Measurements from ENCODE around the gene BHLHE40. TPM values are rescaled to one million over a fixed set of nuclear protein-coding genes. Genes with fewer than 3 reads are reported as not detected.

The BHLHE40 gene
- polyA plus RNA-seq (ENCODE audit: insufficient read length in 4 of 4), result 10 to 100 TPM; 23.5 to 31.8 (median 25.7) TPM

DNA sequence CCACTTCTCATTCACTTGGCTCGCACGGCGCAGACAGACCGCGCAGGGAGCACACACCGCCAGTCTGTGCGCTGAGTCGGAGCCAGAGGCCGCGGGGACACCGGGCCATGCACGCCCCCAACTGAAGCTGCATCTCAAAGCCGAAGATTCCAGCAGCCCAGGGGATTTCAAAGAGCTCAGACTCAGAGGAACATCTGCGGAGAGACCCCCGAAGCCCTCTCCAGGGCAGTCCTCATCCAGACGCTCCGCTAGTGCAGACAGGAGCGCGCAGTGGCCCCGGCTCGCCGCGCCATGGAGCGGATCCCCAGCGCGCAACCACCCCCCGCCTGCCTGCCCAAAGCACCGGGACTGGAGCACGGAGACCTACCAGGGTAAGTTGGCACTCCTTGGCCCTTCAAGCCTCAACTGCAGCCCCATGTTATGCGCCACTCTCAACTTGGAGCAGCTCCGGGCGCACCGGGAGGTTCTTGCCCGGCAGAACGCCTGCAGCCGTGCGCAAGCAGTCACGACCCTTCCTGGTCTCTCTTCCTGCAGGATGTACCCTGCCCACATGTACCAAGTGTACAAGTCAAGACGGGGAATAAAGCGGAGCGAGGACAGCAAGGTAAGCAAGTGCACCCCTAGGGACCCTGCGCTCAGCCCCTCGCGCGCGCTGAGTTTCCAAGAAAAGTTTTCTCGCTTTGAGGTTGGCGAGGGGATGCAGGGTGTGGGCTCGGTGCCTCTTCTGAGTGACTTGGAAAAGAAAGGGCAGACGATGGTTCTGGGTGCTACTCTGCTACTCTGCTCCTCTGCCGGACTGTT, at the start of gene BHLHE40:
BHLHE40 (plus strand) TSS at position 10 of the 801 bp plus-strand sequence; CDS start at position 292, 282 bp downstream.
- peak in 1 of 4 donors; percentile 36 for DNase-seq (ENCODE audit: low read depth in 4 of 4, low spot score in 3 of 4)

DNA sequence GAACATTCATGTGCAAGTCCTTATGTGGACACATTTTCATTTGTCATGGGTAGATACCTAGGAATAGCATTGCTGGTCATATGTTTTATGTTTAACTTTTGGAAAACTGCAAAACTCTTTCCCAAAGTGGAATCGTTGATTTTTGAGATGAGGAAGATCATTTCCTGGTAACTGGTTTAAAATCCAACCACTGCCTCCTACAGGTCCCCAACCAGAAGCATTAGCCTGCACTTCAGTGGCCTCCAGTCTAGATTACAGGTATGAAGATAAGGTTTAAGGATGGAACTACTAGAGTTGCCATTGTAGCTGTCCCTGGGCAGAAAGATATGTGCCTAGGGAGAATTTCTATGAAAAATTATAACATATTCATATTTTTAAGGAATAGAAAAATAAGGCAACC, 48.7 kb upstream of the BHLHE40 start:
- DNase-seq (ENCODE audit: low read depth in 4 of 4, low spot score in 3 of 4), result no peak

DNA sequence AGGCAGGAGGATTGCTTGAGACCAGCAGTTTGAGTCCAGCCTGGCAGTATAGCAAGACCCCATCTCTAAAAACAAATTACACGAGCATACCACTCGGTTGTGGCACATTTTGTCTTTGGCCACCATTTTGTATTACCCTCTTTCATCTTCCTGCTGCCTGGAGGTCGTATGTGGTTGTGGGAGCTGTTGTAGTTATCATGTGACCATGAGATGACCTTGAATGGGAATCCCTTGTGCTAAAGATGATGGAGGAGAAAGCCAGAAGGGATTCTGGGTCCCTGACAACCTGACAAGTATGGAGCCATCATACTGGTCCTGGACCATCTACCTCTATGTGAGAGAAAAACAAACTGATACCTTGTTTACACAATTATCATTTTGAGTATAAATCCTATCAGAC, 45.2 kb upstream of the BHLHE40 start:
- DNase-seq (ENCODE audit: low read depth in 4 of 4, low spot score in 3 of 4), result no peak

DNA sequence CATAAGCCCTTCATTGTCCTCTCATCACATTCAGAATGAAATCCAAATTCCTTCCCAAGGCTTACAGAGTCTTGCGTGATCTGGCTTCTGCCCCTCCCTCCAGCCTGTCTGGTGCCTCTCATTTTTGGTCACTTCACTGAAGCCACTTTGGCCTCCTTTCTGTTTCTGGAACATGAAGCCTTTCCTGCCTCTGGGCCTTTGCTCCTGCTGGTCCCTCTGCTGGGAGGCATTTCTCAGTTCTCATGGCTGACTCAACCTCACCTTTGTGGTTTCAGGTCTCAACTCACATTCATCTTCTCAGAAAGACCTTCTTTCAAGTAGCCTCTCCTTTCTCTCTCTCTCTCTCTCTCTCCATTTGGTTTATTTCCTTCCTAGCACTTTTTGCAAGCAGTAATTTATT, 43.9 kb upstream of the BHLHE40 start:
- DNase-seq (ENCODE audit: low read depth in 4 of 4, low spot score in 3 of 4), result no peak

DNA sequence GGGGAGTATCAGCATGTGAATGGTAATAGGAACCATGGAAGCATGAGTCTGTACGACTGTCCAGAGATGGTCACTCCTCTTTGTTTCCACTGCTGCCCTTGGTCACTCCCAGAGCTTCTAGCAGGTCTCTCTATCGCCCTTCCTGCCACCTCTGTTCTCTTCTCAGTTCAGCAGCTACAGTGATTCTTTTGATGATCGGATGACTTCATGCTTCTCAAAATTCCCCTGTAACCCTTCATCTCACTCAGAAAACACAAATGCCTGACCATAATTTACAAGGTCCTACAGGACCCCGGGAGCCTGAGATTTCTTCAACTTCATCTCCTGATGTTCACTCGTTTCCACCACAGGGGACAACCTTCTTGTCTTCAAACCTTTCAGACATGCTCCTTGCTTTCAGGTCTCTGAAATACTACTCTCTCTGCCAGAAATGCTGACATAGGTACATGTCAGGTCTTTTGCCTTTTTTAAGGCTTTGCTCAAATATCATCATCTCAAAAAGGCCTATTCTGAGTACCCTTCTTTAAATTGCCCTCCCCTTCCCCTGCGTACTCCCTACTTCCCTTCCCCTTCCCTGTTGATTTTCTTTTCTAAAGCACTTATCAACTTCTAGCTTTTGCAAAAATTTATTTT, 42.1 kb upstream of the BHLHE40 start:
- no peak for DNase-seq (ENCODE audit: low read depth in 4 of 4, low spot score in 3 of 4)

DNA sequence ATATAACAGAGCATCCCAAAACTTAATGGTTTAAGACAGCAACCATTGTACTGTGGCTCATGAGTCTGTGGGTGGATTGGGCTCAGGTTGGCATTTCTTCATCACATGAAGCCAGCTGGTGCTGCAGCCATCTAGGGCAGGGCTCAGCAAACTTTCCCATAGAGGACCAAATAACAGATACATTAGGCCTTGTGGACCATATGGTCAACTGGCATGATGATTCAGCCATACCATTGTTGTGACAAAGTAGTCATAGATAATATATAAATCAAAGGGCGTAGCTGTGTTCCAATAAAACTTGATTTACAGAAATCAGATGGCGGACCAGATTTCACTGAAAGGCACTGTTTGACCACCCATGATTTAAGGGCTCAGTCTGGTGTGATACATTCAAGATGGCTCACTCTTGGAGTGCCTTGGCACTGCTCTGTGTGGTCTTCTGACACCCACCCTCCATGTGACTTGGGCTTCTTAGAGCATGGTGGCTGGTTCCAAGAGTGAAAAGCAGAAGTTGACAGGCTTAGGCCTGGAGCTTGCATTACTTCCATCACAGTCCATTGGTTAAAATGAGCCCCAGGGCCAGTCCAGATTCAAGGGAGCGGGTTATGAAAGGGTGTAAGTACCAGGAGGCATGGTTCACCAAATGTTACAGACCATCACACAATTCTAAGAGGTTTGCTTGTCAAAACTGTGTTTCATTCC, 40.8 kb upstream of the BHLHE40 start:
- no peak for DNase-seq (ENCODE audit: low read depth in 4 of 4, low spot score in 3 of 4)

DNA sequence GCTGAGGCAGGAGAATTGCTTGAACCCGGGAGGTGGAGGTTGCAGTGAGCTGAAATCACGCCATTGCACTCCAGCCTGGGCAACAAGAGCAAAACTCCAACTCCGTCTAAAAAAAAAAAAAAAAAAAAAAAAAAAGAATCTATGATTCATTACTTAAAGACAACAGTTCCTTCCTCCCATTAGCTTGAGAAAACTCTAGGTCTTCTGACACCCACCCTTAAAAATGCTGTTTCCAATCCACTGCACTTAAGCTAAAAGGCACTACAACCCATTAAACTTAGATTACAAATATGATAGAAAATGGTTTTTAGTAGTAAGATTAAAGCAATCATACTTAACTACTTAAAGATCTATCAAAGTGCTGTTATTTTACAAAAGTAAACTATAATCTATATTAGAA, 40.0 kb upstream of the BHLHE40 start:
- DNase-seq (ENCODE audit: low read depth in 4 of 4, low spot score in 3 of 4), result no peak

DNA sequence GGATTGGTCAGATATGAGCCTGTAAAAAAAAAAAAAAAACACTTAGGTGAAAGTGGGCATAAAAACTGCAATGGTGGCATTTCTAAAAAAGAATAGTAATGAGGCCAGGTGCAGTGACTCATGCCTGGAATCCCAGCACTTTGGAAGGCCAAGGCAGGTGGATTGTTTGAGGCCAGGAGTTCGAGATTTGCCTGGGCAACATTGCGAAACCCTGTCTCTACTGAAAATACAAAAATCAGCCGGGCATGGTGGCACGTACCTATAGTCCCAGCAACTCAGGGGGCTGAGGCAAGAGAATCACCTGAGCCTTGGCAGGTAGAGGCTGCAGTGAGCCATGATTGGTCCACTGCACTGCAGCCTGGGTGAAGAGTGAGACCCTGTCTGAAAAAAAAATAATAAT, 38.3 kb upstream of the BHLHE40 start:
- DNase-seq (ENCODE audit: low read depth in 4 of 4, low spot score in 3 of 4), result no peak

DNA sequence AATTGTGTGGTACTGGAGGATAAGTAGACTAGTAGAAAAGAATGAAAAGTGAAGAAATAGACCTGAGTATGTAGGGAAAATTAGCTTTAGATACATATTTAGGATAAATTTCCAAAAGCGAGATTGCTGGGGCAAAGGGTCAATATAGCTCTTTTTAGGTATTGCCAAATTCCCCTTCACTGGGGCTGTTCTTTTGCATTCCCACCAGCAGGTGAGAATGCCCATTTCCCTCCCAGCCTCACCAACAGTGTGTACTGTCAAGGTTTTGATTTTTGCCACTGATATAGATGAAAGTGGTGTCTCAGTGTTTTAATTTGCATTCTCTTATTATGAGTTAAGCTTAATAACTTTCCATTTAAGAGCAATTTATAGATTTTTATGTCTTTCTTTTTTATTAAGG, 35.7 kb upstream of the BHLHE40 start:
- no peak for DNase-seq (ENCODE audit: low read depth in 4 of 4, low spot score in 3 of 4)

DNA sequence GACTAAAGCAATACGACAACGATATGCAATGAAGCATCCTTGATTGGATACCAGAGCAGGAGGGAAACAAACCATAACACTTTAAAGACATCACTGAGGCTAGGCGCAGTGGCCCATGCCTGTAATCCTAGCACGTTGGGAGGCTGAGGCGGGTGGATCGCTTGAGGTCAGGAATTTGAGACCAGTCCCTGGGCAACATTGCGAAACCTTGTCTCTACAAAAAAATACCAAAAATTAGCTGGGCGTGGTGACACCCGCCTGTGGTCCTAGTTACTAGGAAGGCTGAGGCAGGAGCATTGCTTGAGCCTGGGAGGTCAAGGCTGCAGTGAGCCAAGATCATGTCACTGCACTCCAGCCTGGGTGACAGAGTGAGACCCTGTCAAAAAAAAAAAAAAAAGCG, 33.9 kb upstream of the BHLHE40 start:
- DNase-seq (ENCODE audit: low read depth in 4 of 4, low spot score in 3 of 4), result no peak

DNA sequence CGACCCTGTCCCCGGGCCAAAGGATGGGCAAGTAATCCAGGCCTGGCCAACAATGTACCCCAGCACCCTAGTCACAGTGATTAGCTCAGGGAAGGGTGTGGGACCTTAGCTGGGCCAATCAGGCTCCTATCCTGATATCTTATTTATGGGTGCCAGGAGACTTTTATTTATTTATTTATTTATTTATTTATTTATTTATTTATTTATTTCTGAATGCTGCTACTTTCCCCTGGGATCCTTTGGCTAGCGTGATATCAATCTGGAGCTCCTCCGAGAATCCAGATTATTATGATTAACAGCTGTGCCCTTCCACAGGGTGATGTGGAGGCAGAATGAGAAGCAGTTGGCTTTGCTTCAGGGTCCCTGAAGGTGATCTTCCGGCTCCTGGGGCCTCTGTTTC, 32.2 kb upstream of the BHLHE40 start:
- DNase-seq (ENCODE audit: low read depth in 4 of 4, low spot score in 3 of 4), result no peak

DNA sequence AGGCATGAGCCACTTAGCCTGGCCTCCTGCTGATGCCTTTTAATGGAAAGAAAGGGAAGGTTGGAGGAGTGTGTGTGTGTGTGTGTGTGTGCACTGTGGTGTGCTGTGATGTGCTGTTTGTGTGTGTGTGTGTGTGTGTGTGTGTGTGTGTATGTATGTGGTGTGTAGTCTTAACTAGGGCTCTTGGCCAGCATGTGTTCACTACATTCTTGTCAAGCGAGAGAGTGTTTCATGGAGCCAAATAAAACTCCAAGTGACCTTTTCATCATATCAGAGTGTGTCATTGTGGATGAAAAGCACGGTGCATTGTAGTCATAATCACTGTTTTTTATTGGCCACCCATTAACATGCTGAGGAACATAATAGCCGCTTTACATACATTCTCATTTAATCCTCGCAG, 30.8 kb upstream of the BHLHE40 start:
- DNase-seq (ENCODE audit: low read depth in 4 of 4, low spot score in 3 of 4), result no peak

DNA sequence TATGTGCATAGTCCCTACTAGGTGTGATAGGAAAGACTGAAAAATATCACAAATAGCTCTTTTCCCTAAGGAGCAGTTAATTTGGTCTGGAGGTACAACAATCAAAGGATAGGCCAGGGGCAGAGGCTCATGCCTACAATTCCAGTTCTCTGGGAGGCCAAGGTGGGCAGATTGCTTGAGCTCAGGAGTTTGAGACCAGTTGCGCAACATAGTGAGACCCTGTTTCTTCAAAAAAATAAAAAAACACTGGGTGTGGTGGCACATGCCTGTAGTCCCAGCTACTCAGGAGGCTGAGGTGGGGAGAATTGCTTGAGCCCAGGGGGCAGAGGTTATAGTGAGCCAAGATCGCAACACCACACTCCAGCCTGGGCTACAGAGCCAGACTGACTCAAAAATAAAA, 30.2 kb upstream of the BHLHE40 start:
- no peak for DNase-seq (ENCODE audit: low read depth in 4 of 4, low spot score in 3 of 4)

DNA sequence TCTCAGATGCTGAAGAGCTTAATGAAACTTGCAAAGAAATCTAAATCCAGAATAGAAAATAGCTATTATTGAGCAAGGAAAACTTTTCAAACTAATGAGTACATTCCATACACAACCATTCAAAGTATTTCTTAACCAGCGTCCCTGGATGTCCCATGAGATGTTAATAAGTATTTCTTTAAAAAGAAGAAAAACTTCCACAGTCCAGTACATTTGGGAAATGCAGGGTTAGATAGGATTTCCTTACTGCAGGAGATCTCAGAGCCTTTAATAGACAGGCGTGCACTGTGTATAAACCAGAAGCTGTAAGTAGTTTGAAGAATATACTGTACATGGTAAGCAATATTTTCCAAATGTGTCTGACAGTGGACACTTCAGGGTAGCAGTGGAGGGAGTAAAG, 29.6 kb upstream of the BHLHE40 start:
- DNase-seq (ENCODE audit: low read depth in 4 of 4, low spot score in 3 of 4), result no peak

DNA sequence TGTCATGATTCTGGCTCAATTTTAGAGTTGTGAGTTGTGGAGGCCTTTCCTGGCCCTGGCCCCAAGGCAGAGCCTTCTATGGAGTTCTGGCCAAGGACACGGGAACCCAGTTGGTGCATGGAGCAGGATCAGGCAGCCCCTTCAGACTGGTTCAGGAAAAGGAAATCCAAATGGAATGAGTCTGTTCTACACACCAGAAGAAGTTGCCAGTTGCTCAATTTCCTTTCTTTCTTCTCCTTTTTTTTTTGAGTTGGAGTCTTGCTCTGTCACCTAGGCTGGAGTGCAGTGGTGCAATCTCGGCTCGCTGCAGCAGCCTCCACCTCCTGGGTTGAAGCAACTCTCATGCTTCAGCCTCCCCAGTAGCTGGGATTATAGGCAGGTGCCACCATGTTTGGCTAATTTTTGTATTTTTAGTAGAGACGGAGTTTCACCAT, 28.9 kb upstream of the BHLHE40 start:
- no peak for DNase-seq (ENCODE audit: low read depth in 4 of 4, low spot score in 3 of 4)

DNA sequence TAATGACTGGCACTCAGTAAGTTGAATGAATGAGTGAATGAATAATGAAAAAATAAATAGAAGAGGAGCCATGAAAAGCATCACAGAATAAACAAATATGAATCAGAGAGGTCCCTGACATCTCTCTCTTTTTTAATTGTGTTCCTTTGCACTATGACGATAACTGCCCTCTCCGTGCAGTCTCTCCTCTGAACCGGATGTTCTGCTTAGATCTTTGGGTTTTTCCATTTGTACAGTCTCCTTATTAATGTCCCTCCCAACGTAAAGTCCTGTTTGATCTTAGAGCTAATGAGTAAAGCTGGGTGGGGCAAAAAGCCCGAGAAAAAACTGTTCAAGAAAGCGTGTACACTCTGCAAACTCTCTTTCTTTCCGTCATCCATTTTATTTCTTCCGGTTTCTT, 28.3 kb upstream of the BHLHE40 start:
- DNase-seq (ENCODE audit: low read depth in 4 of 4, low spot score in 3 of 4), result no peak

DNA sequence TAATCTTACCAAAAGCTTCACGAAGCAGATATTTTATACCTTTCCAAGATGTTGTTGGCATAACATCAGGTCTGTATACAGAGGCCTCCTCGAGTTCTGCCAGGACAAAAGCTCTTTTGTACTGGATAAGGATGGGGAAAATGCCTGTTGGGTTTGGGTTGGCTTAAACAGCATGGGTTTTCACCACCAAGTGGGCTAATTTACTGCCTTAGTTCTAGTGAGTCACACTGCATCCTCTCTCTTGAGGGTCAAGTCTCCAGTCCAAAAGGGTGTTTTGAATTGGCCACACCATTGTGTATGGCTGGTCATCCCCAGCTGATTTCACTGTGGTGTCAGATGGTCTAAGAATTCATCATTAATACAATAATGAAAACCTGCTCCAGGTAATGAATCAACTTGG, 26.1 kb upstream of the BHLHE40 start:
- DNase-seq (ENCODE audit: low read depth in 4 of 4, low spot score in 3 of 4), result no peak

DNA sequence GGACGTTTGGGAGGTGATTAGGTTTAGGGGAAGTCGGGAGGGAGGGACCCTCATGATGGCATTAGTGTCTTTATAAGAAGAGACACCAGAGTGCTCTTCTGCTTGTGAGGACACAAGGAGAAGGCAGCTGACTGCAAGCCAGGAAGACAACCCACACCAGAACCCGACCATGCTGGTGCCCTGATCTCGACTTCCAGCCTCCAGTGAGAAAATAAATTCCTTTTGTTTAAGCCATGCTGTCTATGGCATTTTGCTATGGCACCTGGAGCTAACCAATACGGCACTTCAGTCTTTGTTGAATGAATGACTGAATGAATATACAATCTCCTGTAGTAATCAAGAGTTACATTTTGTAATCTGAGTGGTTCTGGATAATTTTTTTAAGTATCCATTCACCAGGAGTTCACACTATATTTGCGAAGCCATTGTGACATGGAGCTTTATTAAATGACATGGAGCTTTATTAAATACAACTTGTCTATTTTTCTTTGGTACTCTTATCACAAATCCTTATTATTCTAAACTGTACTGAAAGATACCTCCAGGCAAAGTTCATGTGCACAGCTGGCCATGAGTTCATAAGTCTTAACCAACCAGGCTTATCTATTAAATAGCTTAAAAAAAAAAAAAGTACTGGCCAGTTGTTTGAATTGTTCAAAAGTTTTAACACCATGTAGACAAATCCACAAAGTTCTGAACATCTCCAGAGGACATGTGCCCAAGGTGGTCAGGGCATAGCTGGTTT, 24.8 kb upstream of the BHLHE40 start:
- no peak for DNase-seq (ENCODE audit: low read depth in 4 of 4, low spot score in 3 of 4)

DNA sequence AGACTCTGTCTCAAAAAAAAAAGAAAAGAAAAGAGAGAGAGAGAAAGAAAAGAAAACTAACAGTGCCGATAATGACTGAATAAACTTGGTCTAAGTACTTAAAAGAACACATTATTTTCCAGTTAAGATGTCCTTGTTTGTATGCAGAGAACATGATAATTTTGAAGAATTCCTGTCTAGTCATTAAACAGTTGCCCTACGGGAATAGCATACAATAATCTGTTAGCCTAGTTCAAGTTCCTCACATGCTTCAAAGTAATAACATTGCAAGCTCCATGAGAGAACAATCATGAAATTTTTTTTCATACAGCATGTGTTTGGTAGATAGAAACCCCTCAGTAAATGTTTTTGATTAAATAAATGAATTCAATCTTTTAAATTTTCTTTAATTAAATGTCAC, 23.1 kb upstream of the BHLHE40 start:
- no peak for DNase-seq (ENCODE audit: low read depth in 4 of 4, low spot score in 3 of 4)

DNA sequence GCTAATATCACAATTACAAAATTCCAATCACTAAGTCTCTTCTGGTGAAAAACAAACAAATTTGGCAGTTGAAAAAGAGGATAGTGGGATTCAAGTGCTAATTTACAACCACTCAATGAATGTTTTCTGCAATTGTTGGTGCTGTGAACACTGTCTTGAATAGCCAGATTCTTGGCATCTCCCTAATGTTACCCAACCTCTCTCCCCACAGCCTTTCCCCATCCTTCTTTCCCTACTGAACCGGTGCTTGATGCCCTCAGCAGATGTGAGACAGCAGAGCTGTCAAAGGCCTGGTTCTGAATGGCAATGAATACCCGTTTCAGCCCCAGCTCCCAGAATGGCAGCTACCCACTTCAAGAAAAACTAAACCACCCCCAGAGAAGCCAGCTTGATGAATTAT, 22.5 kb upstream of the BHLHE40 start:
- DNase-seq (ENCODE audit: low read depth in 4 of 4, low spot score in 3 of 4), result no peak

DNA sequence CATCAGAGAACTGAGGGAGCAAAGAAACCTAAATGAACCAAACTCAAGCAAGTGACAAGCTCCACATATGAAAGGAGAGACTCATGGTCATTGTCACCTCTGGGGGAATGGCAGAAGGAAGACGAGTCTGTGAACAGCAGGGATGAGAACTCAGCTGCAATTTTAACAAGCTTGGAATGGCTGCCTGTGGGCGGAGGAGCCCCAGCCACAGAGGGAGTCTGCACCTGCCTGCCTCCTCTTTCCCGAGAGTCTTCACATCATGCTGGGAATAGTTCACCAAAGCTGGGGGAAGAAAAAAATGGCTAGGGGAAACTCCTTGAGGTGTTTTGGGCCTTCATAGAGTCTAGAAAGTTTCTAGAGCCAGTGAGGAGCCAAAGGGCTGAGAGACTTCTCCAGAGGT, 21.3 kb upstream of the BHLHE40 start:
- DNase-seq (ENCODE audit: low read depth in 4 of 4, low spot score in 3 of 4), result no peak

Measured in left renal pelvis (tissue), 4 donors.